HG02970 (cell line): ENCODE measurements around the gene PLXNB3.

ENCODE experiments used
- ATAC-seq: cut with Tn5 transposase; IDR thresholded peaks from one replicate; pipeline ENCODE4 v1.9.1; 2021; ENCODE audit warnings: mild to moderate bottlenecking, moderate library complexity, moderate number of reproducible peaks; ENCODE audit not compliant: unreplicated experiment, low FRiP score

Gene PLXNB3

GRCh38 chrX:153784325-153784967 lies 20.4 kb downstream of the PLXNB3 start:
- ATAC-seq = no peak

GRCh38 chrX:153786669-153787068 lies 22.6 kb downstream of the PLXNB3 start:
- no peak for ATAC-seq

- ATAC-seq = no peak
These were observed 25.6 kb downstream of the PLXNB3 start for GRCh38 chrX:153789654-153790053.

DNA sequence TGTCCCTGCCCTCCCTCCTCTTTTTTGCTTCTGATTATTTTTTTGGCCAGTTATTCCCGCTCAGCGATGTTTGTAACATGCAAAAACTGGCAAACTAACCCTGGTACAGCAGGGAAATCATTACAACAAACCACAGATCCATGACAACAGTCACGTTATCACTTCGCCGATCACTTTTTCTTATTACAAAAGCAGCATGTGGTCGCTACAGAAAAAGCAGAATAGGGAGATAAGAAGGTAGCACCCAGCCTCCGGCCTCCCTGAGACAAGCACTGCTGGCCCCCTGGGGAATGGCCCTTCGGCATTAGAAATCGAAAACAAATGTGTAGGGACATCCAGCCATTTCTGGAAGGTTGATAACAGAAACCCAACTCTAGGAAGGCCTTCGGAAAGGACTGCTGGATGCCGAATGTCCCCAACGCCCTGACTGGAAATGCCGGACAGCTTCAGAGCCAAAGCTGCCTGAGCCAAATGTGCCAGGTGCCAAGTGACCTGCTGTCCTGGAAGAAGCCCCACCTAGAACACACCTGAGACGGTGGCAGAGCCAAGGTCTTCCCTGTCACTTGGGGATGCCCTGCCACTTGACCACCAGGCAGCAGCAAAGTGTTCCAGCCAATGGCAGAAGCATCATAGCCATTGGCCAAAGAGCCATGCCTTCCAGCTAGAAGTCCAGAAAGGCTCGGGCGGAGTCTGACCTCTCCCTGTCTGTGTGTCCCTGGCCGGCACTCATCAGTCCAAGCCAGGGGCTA lies 27.2 kb downstream of the PLXNB3 start:
- no peak for ATAC-seq

DNA sequence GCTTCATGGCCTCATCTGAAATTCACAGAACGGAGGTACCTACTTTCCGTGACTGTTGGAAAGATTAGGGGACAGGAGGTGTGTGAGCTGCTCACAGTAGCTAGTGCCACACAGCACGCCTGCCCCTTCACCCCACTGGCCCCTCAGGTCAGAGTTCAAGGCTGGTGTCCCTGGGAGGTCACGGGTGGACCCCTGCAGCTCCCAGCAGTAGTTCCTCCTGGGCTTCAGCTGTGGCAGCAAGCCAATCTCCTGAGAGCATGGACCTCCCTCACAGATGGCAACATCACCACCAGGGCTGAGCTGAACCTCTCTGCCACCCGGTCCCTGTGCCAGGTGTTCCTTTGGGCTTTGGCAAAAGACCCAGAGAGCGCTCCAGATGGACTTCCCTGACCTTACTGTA lies 28.3 kb downstream of the PLXNB3 start:
- no peak for ATAC-seq

- ATAC-seq = no peak
These were observed 29.2 kb downstream of the PLXNB3 start for GRCh38 chrX:153793291-153793690.

GRCh38 chrX:153794018-153794896 lies 30.2 kb downstream of the PLXNB3 start, which contains the start of the genes IDH3G and SSR4:
TSS of gene IDH3G (minus strand) at chrX:153794375. CDS start at chrX:153794326, 49 bp downstream.
TSS of gene SSR4 (plus strand) at chrX:153794668. CDS start at chrX:153794688, 20 bp downstream.
- peak; percentile 81 for ATAC-seq

- ATAC-seq = no peak
These were observed 31.1 kb downstream of the PLXNB3 start for GRCh38 chrX:153794897-153795816.

DNA sequence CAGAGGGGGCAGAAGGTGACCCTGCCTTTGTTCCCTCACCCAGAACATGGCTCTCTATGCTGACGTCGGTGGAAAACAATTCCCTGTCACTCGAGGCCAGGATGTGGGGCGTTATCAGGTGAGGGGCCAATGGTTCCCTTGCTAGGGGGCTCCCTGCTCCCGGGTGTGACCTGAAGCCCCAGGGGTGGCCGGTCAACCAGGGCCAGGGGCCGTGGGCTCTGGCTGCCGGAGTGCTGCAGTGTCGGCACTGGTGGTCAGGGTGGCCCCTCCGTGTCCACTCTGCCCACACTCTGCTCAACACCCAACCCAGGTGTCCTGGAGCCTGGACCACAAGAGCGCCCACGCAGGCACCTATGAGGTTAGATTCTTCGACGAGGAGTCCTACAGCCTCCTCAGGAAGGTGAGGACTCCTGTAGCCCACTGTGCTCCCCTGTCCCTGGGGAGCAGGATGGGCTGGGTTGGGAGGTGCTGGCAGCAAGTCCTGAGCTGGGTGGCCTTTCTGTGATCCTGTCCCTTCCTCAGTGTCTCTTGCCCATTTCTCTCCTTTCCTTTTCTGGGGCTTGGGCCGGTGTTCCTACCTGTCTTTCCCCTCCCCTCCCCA lies 33.5 kb downstream of the PLXNB3 start:
- no peak for ATAC-seq

DNA sequence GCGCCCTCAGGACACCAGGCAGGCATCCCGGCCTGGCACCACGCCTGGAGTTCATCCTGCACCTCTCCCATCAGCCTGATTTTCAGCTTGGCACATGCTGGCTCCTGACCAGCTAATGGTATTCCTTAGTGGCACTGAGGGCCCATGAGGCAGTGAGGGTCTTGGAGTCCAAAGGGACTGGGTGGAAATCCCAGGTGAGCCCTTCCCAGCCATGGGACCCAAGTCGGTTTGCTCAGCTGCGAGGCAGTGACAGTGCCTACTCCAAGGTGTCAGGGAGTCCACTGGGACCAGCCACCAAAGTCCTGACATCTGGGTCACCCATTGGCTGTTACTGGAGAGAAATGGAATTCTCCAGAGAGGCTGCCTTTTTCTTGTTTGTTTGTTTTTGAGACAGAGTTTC lies 35.3 kb downstream of the PLXNB3 start:
- ATAC-seq = no peak

DNA sequence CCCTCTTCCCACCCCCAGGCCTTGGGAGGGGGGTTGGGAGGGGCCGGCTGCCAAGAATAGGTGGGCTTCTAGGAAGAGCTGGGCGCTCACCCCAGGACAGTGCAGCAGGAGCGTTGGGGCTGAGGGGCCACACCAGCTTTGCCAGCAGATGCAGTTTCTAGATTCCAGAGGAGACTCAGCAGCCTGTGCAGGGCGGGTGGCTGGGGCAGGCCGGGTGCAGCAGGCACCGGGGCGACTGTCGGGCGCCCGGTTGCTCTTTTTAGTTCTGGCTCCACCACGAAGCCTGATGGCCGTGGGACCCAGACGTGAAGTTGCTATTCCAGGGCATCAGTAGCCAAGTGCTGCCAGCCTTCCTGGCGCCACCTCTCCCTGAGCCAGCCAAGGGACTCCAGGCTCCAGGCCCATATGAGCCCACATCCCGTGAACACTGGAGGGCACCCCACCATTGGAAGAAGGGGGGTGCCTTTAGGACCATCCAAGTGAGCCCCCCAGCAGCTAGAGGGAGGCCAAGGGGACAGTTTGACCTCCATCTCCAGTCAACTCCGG lies 36.2 kb downstream of the PLXNB3 start:
- no peak for ATAC-seq

DNA sequence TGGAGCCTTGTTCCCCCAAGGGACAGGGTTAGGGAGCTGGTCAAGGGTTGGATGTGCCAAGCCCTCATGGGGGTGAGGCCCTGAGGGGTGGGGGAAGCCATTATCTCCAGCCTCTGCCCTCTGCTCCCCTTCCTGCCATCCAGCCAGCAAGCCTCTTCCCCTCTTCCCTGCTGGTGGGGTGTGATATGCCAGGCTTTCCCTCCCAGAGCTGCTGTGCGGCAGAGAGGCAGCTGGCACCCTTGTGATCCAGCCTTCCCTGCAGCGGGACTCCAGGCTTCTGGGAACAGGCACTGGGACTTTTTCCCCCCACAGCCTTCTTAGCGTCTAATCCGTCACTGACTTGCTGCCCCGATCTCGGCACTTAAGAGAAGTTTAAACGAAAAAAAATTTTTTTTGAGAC lies 36.7 kb downstream of the PLXNB3 start:
- ATAC-seq = no peak

DNA sequence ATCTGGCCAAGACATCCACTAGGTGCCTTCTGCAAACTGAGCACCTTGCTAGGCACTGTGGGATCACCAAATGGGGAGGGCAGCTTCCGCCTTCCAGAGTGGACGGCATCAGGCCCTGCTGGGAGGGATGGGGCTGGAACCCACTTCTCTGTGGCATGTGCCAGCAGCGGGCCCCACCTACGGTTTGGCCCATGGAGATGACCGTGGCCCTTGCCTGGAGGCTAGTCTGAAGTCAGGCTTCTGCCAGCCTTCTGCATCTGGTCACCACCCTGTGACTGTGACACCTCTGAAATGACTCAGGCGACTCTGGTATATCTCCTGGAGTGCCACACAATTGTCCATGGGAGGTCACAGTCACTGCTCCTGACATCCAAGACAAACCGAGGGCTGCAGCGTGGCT lies 37.6 kb downstream of the PLXNB3 start:
- no peak for ATAC-seq

DNA sequence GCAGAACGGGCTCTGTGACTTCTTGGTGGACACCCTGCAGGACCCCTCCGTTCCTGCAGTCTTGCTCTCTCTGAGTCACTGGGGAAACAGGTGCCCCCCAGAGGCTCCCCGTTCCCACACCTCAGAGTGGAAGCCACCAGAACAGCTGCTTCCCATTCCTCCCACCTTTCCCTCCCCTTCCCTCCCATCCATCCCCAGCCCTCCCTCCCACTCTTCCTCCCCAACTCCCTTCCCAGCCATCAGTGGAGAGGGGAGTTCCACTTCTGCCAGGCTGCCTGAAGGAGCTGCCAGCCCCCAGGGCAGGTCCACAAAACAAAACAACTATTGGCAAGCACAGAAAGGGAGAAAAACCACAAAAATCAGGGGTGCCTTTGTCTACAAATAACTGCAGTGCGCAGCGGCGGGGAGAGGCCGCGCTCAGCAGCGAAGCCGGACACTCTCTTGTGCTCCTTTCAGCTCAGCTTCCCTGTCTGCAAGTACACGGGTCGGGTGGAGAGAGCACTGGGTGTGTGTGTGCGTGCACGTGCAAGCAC lies 38.5 kb downstream of the PLXNB3 start:
- ATAC-seq = no peak

GRCh38 chrX:153803211-153804099 lies 39.4 kb downstream of the PLXNB3 start:
- ATAC-seq = no peak

GRCh38 chrX:153804100-153804595 lies 40.1 kb downstream of the PLXNB3 start:
- ATAC-seq = no peak

DNA sequence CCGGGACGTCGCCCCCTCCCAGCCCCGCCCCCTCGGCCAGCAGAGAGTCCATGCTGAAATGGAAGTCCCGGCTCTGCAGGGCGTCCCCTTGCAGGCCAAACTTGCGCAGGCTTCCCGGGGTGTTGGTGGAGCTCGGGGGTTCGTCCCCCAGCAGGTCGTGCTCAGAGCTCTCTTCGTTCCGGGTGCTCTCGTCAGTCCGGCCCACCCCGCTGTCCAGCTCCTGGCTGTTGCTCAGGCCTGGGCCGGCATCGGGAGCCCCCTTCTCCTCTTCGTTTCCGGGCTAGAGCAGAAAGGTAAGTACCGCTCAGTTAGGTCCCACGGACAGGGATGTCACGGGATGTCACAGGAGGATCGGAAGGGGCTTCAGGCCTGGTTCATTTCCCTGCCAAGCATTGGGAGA lies 40.6 kb downstream of the PLXNB3 start:
- ATAC-seq = no peak

- ATAC-seq = no peak
These were observed 41.4 kb downstream of the PLXNB3 start for GRCh38 chrX:153805436-153805835.
